BJ (cell line): Measurements from ENCODE around the gene PHYH. TPM values are rescaled to one million over a fixed set of nuclear protein-coding genes. Genes with fewer than 3 reads are reported as not detected.

ENCODE experiments used
- CTCF ChIA-PET: fragments of 350-600 bp; formaldehyde crosslinking; extraction: SDS; loops from one replicate; lab custom pipeline; 2021; ENCODE audit warnings: antibody characterized with exemption, inconsistent platforms; lab: Yijun Ruan, JAX
- POLR2A ChIA-PET: fragments of 300-600 bp; sonication (Branson Sonifier 250); formaldehyde crosslinking; extraction: SDS; loops from one replicate; lab custom pipeline; 2021; ENCODE audit warnings: antibody characterized with exemption; lab: Charles Lee
- DNase-seq: peaks from one replicate; pipeline ENCODE4 v3.0.0-alpha.2; 2011; ENCODE audit warnings: low read depth
- H3K27me3 ChIP-seq: 2 replicates; pipeline ENCODE4 v1.6.0; 2011; ENCODE audit warnings: low read length; ENCODE audit not compliant: control insufficient read depth, insufficient read depth
- H3K36me3 ChIP-seq: 2 replicates; pipeline ENCODE4 v1.5.1; 2011; ENCODE audit warnings: low read length; ENCODE audit not compliant: control insufficient read depth, insufficient read depth
- H3K4me3 ChIP-seq: 2 replicates; pipeline ENCODE4 v1.5.1; 2011; ENCODE audit warnings: low read depth, mild to moderate bottlenecking, control low read depth, low read length
- CTCF ChIP-seq: IDR thresholded peaks from 2 replicates; pipeline ENCODE4 v1.5.1; 2011; ENCODE audit warnings: low read depth, mild to moderate bottlenecking, control low read depth, inconsistent platforms, low read length, moderate library complexity; ENCODE audit not compliant: insufficient read depth
- polyA plus RNA-seq: library from polyadenylated mRNA; depleted of rRNA; stranded (reverse); fragments of >200 nt; gene quantifications from 2 replicates; pipeline ENCODE4 v1.2.3, GENCODE V29; 2011

Gene PHYH
- polyA plus RNA-seq, 1 experiment = 7.1 TPM

GRCh38 chr10:13298748-13299436 lies 972 bp downstream of the PHYH start:
- ChIA-PET CTCF (interaction anchor here (1.7 to 2.8 kb wide), 3 partner anchors 20 to 95 kb away, joined by 4 to 10 read pairs (median 7); no protein-coding TSS in a partner anchor), POLR2A (no interaction called here)
- peak overlapping the region; percentile 65 for H3K4me3 ChIP-seq
- H3K36me3 ChIP-seq = no peaks in the 10 kb centered on the region
- no peak for TF ChIP-seq CTCF
- H3K27me3 ChIP-seq = no peaks in the 10 kb centered on the region
- no peak for DNase-seq

GRCh38 chr10:13296476-13296875 lies 3.4 kb downstream of the PHYH start:
- DNase-seq = no peak
- no peaks in the 10 kb centered on the region for H3K27me3 ChIP-seq
- no peak overlapping the region for H3K4me3 ChIP-seq
- H3K36me3 ChIP-seq = no peaks in the 10 kb centered on the region
- ChIA-PET POLR2A (no interaction called here), CTCF (no interaction called here)
- no peak for TF ChIP-seq CTCF

- no peaks in the 10 kb centered on the region for H3K27me3 ChIP-seq
- CTCF ChIA-PET = interaction anchor here (0.8 to 1.4 kb wide), 2 partner anchors 133 to 134 kb away, joined by 4 to 5 read pairs; partner anchors contain the start of gene MCM10
Measured at GRCh38 chr10:13294784-13295183, 5.1 kb downstream of the PHYH start.

GRCh38 chr10:13291821-13292773 lies 7.8 kb downstream of the PHYH start:
- no peak for DNase-seq
- Histone ChIP-seq H3K36me3 (no peaks in the 10 kb centered on the region), H3K27me3 (no peaks in the 10 kb centered on the region), H3K4me3 (no peak overlapping the region)
- POLR2A ChIA-PET = no interaction called here
- TF ChIP-seq CTCF = no peak
- CTCF ChIA-PET = interaction anchor here (1.0 to 1.6 kb wide), 2 partner anchors 10 to 20 kb away, joined by 3 to 5 read pairs; no protein-coding TSS in a partner anchor

More at GRCh38 chr10:13294784-13295183, 5.1 kb downstream of the PHYH start:
- no peak overlapping the region for H3K4me3 ChIP-seq
- no peak for TF ChIP-seq CTCF
- POLR2A ChIA-PET = no interaction called here
- no peaks in the 10 kb centered on the region for H3K36me3 ChIP-seq
- no peak for DNase-seq

DNA sequence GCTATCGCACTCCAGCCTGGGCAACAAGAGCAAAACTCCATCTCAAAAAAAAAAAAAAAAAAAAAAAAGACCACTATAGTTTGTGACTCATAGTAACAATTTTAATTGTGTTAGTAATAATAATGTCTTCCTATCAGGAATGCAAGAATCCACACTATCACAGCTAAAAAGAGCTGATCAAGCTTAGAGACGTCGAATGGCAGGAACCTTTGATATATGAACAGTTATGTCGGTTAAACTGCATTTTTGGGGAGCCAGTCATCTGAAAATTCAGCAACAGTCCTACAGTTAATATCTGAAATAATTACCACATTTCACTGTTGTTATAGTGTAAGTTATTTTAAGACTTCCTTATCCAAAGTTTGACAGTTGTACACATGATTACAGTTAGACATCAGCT lies 8.8 kb downstream of the PHYH start:
- no peak for TF ChIP-seq CTCF
- ChIA-PET CTCF (interaction anchor here (1.9 kb wide), 1 partner anchor 11 kb away, joined by 6 read pairs; no protein-coding TSS in a partner anchor), POLR2A (no interaction called here)
- no peaks in the 10 kb centered on the region for H3K36me3 ChIP-seq
- DNase-seq = no peak
- no peak overlapping the region for H3K4me3 ChIP-seq
- no peaks in the 10 kb centered on the region for H3K27me3 ChIP-seq
